HepG2 (cell line): ENCODE results near the gene WBP1. TPM values are rescaled to one million over a fixed set of nuclear protein-coding genes. Genes with fewer than 3 reads are reported as not detected.

Experiments
- FOXC1 ChIP-seq: sonication (generic); formaldehyde crosslinking; IDR thresholded peaks from 2 replicates; pipeline ENCODE4 v1.8.0; 2022; ENCODE audit warnings: mild to moderate bottlenecking, missing genetic modification reagents, borderline replicate concordance
- JUN ChIP-seq: sonication (generic); formaldehyde crosslinking; IDR thresholded peaks from 2 replicates; pipeline ENCODE4 v1.4.0; 2020; ENCODE audit warnings: mild to moderate bottlenecking, missing genetic modification reagents
- KAT2B ChIP-seq: fragments of 150-350 bp; IDR thresholded peaks from 2 replicates; pipeline ENCODE4 v1.6.1; 2014; ENCODE audit warnings: low read depth, low read length, borderline replicate concordance
- KMT2A ChIP-seq: sonication (generic); formaldehyde crosslinking; IDR thresholded peaks from 2 replicates; pipeline ENCODE4 v1.4.0; 2020; ENCODE audit warnings: missing genetic modification reagents
- PCBP2 ChIP-seq: fragments of 200-400 bp; formaldehyde crosslinking; optimal IDR thresholded peaks from 2 replicates; pipeline ENCODE3; 2018; ENCODE audit warnings: low read length, low read depth; ENCODE audit not compliant: poor library complexity, severe bottlenecking
- RBM22 ChIP-seq: fragments of 200-400 bp; formaldehyde crosslinking; optimal IDR thresholded peaks from 2 replicates; pipeline ENCODE3; 2017; ENCODE audit warnings: mild to moderate bottlenecking, low read length, moderate library complexity
- SNAPC2 ChIP-seq: sonication (generic); formaldehyde crosslinking; IDR thresholded peaks from 2 replicates; pipeline ENCODE4 v1.8.1; 2022; ENCODE audit warnings: mild to moderate bottlenecking, missing genetic modification reagents
- ZNF318 ChIP-seq: sonication (generic); formaldehyde crosslinking; IDR thresholded peaks from 2 replicates; pipeline ENCODE4 v1.4.0; 2020; ENCODE audit warnings: mild to moderate bottlenecking, missing genetic modification reagents
- ZNF460 ChIP-seq: sonication (generic); formaldehyde crosslinking; IDR thresholded peaks from 2 replicates; pipeline ENCODE4 v1.5.1; 2020; ENCODE audit warnings: missing genetic modification reagents, mild to moderate bottlenecking, borderline replicate concordance
- ZNF496 ChIP-seq: sonication (generic); formaldehyde crosslinking; IDR thresholded peaks from 2 replicates; pipeline ENCODE4 v1.8.1; 2023; ENCODE audit warnings: mild to moderate bottlenecking, moderate library complexity, missing genetic modification reagents; ENCODE audit not compliant: insufficient replicate concordance
- polyA plus RNA-seq, 8 experiments: library from polyadenylated mRNA; depleted of rRNA in 3 of 8; stranded (reverse) in 7 of 8; unstranded in 1 of 8; fragments of >200 nt; fragmentation: Illumina TruSeq in 4 of 8; extraction: Trizol in 4 of 8; gene quantifications; 2 replicates each; pipeline versions ENCODE4 v1.2.1 to v1.2.3, GENCODE V29; 2011 to 2016; ENCODE audit warnings: low read depth in 4 of 8, missing spikeins in 1 of 8, mixed read lengths in 1 of 8; ENCODE audit not compliant: insufficient read depth in 1 of 8
- total RNA-seq, 5 experiments: library from RNA; depleted of rRNA; stranded (reverse); fragments of >200 nt; fragmentation: Illumina TruSeq; extraction: Trizol; gene quantifications; 2 replicates each; pipeline ENCODE4 v1.2.3, GENCODE V29; 2016; ENCODE audit warnings: low read depth in 1 of 5
- TF ChIP-seq, protein P1 (sequence below): sonication (generic); formaldehyde crosslinking; IDR thresholded peaks from 2 replicates; pipeline ENCODE4 v1.5.0; 2020; ENCODE audit warnings: mild to moderate bottlenecking, low read depth, missing genetic modification reagents, borderline replicate concordance

Gene WBP1
- total and polyA plus RNA-seq, 2 of the 13 experiments (the other 11 are each of a cell fraction or from before 2014, with no cell fraction given): 38.8 to 85.7 TPM

GRCh38 chr2:74428675-74429074 is 29.6 kb upstream of the WBP1 start (continued):
- TF ChIP-seq JUN (CRISPR knock-in tag) (no peak), FOXC1 (CRISPR knock-in tag) (0 out of 2 replicates have a peak, but pooled peaks have one; percentile 24), ZNF318 (0 out of 2 replicates have a peak, but pooled peaks have one; percentile 19), KMT2A (CRISPR knock-in tag) (0 out of 2 replicates have a peak, but pooled peaks have one; percentile 23), KAT2B (no peak), RBM22 (peak; percentile 15), SNAPC2 (CRISPR knock-in tag) (0 out of 2 replicates have a peak, but pooled peaks have one; percentile 17), ZNF496 (no peak), ZNF460 (no peak), PCBP2 (peak; percentile 33)
- TF ChIP-seq, protein P1, sequence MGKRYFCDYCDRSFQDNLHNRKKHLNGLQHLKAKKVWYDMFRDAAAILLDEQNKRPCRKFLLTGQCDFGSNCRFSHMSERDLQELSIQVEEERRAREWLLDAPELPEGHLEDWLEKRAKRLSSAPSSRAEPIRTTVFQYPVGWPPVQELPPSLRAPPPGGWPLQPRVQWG (CRISPR knock-in tag): no peak
